GM10266 (cell line): ENCODE results near the gene ZNF316.

Experiments
- DNase-seq: peaks from one replicate; pipeline ENCODE4 v3.0.0; 2012; ENCODE audit errors: extremely low spot score
- CTCF ChIP-seq: IDR thresholded peaks from 2 replicates; pipeline ENCODE4 v1.5.1; 2012; ENCODE audit warnings: mild to moderate bottlenecking, low read depth; ENCODE audit not compliant: control insufficient read depth, insufficient read depth; ENCODE audit errors: missing control alignments

The ZNF316 gene

GRCh38 chr7:6649241-6649961, 12.3 kb downstream of the ZNF316 start:
- no peak for TF ChIP-seq CTCF
- no peak for DNase-seq

- TF ChIP-seq CTCF, result no peak
- DNase-seq, result no peak
Observed at GRCh38 chr7:6650086-6650485, 13.0 kb downstream of the ZNF316 start.

- DNase-seq, result no peak
- no peak for TF ChIP-seq CTCF
Observed at GRCh38 chr7:6650521-6651011, 13.4 kb downstream of the ZNF316 start.

GRCh38 chr7:6651851-6652445, 14.8 kb downstream of the ZNF316 start:
- no peak for TF ChIP-seq CTCF
- DNase-seq, result no peak

- TF ChIP-seq CTCF, result no peak
Observed at GRCh38 chr7:6652446-6653011, 15.4 kb downstream of the ZNF316 start.

GRCh38 chr7:6653071-6654003, 16.2 kb downstream of the ZNF316 start:
- TF ChIP-seq CTCF, result no peak
- DNase-seq, result no peak

More at GRCh38 chr7:6652446-6653011, 15.4 kb downstream of the ZNF316 start:
- DNase-seq, result no peak
